PC-3 (cell line): ENCODE results near the gene GSG1L.

Experiments used
- CTCF ChIP-seq: fragments of 300-600 bp; sonication (generic); conservative IDR thresholded peaks from 2 replicates; pipeline ENCODE4 v1.5.1; 2017; ENCODE audit warnings: antibody characterized with exemption, low read depth, mild to moderate bottlenecking, low read length
- EZH2 ChIP-seq: fragments of 300-600 bp; sonication (generic); IDR thresholded peaks from one replicate; pipeline ENCODE4 v1.6.1; 2017; ENCODE audit warnings: antibody characterized with exemption, mild to moderate bottlenecking, low read length; ENCODE audit not compliant: unreplicated experiment
- EZH2phosphoT487 ChIP-seq: fragments of 300-600 bp; sonication (generic); IDR thresholded peaks from 2 replicates; pipeline ENCODE4 v1.6.1; 2018; ENCODE audit warnings: mild to moderate bottlenecking, antibody characterized with exemption, low read length, borderline replicate concordance

- TF ChIP-seq CTCF (no peak), EZH2 (no peak), EZH2phosphoT487 (no peak)
Observed at GRCh38 chr16:28101533-28101890, 38.0 kb upstream of the GSG1L start.
